Neural cell (in vitro differentiated cells): ENCODE results near the gene RASGRP3.

Experiments used
- EP300 ChIP-seq: fragments of 450-650 bp; conservative IDR thresholded peaks from 2 replicates; pipeline ENCODE4 v1.6.1; 2014; ENCODE audit warnings: antibody characterized with exemption, mild to moderate bottlenecking, moderate library complexity; ENCODE audit not compliant: poor library complexity, severe bottlenecking
- EZH2 ChIP-seq: fragments of 200-600, 300-800 bp; shearing (Covaris generic), sonication (generic); IDR thresholded peaks from 2 replicates; pipeline ENCODE4 v1.6.1; 2014; ENCODE audit warnings: antibody characterized with exemption, low read length, borderline replicate concordance, mild to moderate bottlenecking; ENCODE audit not compliant: insufficient read depth, poor library complexity, severe bottlenecking
- MXI1 ChIP-seq: fragments of 450-650 bp; conservative IDR thresholded peaks from 2 replicates; pipeline ENCODE4 v1.6.1; 2014; ENCODE audit warnings: antibody characterized with exemption, mild to moderate bottlenecking; ENCODE audit not compliant: poor library complexity, severe bottlenecking
- POLR2AphosphoS5 ChIP-seq: IDR thresholded peaks from 2 replicates; pipeline ENCODE4 v1.6.1; 2012
- SMC3 ChIP-seq: fragments of 450-650 bp; conservative IDR thresholded peaks from 2 replicates; pipeline ENCODE4 v1.6.1; 2014; ENCODE audit warnings: antibody characterized with exemption, mild to moderate bottlenecking, moderate library complexity; ENCODE audit not compliant: poor library complexity
- TAF1 ChIP-seq: IDR thresholded peaks from 2 replicates; pipeline ENCODE4 v1.6.1; 2012; ENCODE audit warnings: low read depth
- TF ChIP-seq, protein P1 (sequence below): fragments of 450-650 bp; IDR thresholded peaks from 2 replicates; pipeline ENCODE4 v1.5.1; 2014; ENCODE audit warnings: antibody characterized with exemption, mild to moderate bottlenecking, moderate library complexity; ENCODE audit not compliant: poor library complexity, severe bottlenecking

DNA sequence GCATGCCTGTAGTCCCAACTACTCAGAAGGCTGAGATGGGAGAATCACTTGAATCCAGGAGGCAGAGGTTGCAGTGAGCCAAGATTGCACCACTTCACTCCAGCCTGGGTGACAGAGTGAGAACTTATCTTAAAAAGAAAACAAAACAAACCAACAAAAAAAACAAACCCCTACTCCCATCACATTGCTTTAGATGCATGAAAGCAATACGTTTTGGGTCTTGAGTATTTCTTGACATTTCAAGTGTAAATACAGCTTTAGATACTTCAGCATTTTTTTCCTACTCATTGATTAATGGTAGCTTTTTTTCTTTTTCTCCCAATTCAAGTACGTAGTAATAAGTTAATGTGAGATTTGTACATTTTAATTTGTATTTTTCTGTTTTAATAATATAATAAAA lies 20.3 kb downstream of the RASGRP3 start:
- TF ChIP-seq EP300 (no peak), POLR2AphosphoS5 (no peak), SMC3 (no peak), MXI1 (no peak), TAF1 (no peak), EZH2 (no peak)
- TF ChIP-seq, protein P1, sequence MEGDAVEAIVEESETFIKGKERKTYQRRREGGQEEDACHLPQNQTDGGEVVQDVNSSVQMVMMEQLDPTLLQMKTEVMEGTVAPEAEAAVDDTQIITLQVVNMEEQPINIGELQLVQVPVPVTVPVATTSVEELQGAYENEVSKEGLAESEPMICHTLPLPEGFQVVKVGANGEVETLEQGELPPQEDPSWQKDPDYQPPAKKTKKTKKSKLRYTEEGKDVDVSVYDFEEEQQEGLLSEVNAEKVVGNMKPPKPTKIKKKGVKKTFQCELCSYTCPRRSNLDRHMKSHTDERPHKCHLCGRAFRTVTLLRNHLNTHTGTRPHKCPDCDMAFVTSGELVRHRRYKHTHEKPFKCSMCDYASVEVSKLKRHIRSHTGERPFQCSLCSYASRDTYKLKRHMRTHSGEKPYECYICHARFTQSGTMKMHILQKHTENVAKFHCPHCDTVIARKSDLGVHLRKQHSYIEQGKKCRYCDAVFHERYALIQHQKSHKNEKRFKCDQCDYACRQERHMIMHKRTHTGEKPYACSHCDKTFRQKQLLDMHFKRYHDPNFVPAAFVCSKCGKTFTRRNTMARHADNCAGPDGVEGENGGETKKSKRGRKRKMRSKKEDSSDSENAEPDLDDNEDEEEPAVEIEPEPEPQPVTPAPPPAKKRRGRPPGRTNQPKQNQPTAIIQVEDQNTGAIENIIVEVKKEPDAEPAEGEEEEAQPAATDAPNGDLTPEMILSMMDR: no peak
